Transverse colon (tissue), 4 donors: Measurements from ENCODE around the gene IFT80.

ENCODE experiments used
- CTCF ChIP-seq, 5 experiments: fragments of 200-600 bp in 3 of 5; fragments of 450-650 bp in 2 of 5; sonication (generic) in 3 of 5; IDR thresholded peaks; 1 replicate in 2 of 5; 2 replicates in 3 of 5; pipeline ENCODE4 v1.5.1; 2016 to 2017; ENCODE audit warnings: antibody characterized with exemption in 5 of 5, inconsistent platforms in 3 of 5, mild to moderate bottlenecking in 2 of 5, moderate library complexity in 1 of 5
- EP300 ChIP-seq: sonication (generic); formaldehyde crosslinking; IDR thresholded peaks from one replicate; pipeline ENCODE4 v1.6.1; 2017; ENCODE audit warnings: antibody characterized with exemption, low read depth
- POLR2A ChIP-seq: fragments of 450-650 bp; IDR thresholded peaks from one replicate; pipeline ENCODE4 v1.6.1; 2016; ENCODE audit warnings: antibody characterized with exemption, mild to moderate bottlenecking, moderate library complexity
- POLR2AphosphoS5 ChIP-seq, 3 donors: sonication (generic); formaldehyde crosslinking; IDR thresholded peaks; one replicate each; pipeline ENCODE4 v1.6.1; 2016; ENCODE audit warnings: antibody characterized with exemption in 3 of 3

GRCh38 chr3:160398820-160399124, 253 bp downstream of the IFT80 start:
- TF ChIP-seq CTCF (IDR thresholded peaks at IDR 0.05) (no peak), POLR2A (no peak), EP300 (no peak), POLR2AphosphoS5 (IDR thresholded peaks at IDR 0.05) (no peak)
